ENCODE measurements around the gene FOXP1. TPM values are rescaled to one million over a fixed set of nuclear protein-coding genes. Genes with fewer than 3 reads are reported as not detected.

FOXP1 gene
- total RNA-seq, 1 donor from 2014 or later = 26.1 TPM

DNA sequence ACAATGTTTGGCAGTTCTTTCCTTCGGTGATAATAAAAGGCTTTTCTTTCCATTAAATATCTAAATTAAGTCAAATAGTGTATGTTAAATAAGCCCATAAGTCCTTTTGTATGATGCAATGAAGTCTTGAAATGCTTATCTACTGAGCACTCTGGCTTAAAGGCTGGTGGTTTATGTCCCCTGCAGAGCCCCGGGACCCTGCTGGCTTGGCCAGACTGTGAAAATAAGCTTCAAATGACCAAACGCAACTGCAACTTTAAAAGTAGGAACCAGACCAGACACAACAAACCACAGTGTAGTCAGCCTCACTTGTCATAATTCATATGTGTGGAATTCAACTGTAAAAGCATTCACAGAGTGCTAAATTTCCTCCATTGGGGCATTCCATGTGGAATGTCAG lies 72.5 kb downstream of the FOXP1 start:
- no peak for DNase-seq (ENCODE audit: low spot score)
- no peak for ATAC-seq

- peak; percentile 22 for ATAC-seq
- DNase-seq (ENCODE audit: low spot score) = no peak
Measured at GRCh38 chr3:71510510-71510909, 73.0 kb downstream of the FOXP1 start.

DNA sequence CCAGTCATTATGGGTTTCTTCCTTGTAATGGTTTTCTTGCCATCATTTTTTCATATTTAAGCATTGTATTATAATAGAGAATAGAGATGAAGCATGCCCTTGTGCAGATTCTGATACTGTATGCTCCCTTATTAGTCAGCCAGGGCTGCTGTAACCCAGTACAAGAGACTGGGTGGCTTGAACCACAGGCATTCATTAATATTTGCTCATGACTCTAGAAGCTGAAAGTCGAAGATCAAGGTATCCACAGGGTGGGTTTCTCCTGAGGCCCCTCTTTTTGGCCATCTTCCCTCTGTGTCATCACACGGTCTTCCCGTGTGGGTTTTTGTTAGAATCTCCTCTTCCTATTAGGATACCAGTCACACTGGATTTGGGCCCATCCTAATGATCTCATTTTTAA lies 74.5 kb downstream of the FOXP1 start:
- DNase-seq (ENCODE audit: low spot score) (no peak), ATAC-seq (no peak)

DNA sequence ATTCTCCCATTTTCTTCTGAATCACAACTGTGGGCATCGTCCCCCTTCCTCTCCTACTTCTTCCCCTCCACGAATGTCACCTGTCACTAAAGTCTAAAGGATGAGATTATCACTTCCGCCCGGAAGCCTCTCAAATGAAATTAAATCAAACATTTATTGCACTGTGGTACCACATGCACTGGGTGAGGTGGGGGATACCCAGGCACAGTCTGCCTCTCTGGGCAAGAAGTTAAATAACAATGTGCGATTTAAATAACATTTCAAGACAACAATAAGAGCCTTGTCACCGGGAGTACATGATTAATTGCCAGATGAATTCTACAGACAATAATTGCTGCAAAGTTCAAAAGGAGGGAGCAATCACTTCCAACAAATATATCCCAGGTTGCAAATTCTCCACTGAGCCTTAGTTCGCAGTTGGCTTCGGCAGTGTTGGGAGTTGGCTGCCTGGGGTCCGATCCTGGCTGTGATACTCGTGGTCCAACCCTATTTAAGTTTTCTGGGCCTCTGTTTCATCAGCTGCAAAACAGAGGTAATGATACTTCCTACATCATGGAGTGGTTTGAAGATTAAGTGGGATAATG lies 77.7 kb downstream of the FOXP1 start:
- ATAC-seq (no peak), DNase-seq (ENCODE audit: low spot score) (no peak)

DNA sequence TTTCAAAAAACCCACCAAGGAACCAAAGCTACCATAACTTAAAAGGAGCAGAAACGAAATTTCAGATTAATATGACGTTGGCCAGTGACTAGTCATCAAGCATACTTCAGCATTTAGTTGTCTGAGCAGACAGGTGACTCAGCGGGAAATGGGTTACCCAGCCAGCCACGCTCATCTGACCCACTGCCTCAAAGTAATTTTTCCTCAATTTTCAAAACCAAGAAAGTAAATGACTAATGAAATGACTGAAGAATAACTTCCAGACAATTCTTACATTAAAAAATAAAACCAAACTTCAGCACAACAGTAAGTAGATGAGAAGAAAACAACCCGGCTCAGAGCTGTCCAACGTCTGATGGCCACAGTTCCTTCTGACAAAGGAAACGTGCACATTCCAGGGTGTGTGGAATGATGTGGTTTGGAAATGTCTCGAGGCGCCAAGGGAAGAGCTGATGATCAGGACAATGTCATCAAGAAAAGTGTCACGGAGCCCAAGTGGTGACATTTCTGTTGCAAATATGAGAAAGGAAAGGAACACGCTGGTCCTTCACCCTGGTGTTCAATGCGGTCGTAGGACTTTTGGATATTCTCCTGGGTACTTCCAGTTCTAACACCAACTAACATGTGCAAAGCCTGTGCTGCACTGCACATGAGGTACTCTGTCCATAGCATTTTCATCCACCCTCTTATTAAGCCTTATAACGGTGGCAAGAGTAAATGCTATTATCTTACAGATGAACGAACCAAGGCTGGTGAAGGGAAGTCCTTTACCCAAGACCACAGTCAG lies 79.1 kb downstream of the FOXP1 start:
- ATAC-seq (peak; percentile 31), DNase-seq (ENCODE audit: low spot score) (no peak)

- DNase-seq (ENCODE audit: low spot score) = no peak
- peak; percentile 70 for ATAC-seq
Measured at GRCh38 chr3:71503525-71504249, 79.8 kb downstream of the FOXP1 start.

- DNase-seq (ENCODE audit: low spot score) = no peak
- ATAC-seq = no peak
Measured at GRCh38 chr3:71502066-71502625, 81.4 kb downstream of the FOXP1 start.

DNA sequence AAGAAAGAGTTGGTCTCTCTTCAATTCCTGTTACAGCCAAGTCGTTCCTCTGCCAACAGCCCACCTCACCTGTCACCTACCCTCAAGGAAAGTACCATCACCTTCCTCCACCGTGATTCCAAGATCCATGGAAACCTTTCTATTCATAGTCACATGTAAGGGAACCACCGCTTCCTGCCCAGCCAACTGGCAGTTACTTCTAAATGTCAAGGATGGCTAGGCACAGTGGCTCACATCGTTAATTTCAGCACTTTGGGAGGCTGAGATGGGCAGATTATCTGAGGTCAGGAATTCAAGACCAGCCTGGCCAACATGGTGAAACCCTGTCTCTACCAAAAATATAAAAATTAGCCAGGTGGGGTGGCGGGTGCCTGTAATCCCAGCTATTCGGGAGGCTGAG lies 82.8 kb downstream of the FOXP1 start:
- ATAC-seq (no peak), DNase-seq (ENCODE audit: low spot score) (no peak)

GRCh38 chr3:71499227-71499876 lies 84.2 kb downstream of the FOXP1 start:
- DNase-seq (ENCODE audit: low spot score) = no peak
- no peak for ATAC-seq

- ATAC-seq = no peak
- no peak for DNase-seq (ENCODE audit: low spot score)
Measured at GRCh38 chr3:71498543-71498942, 85.0 kb downstream of the FOXP1 start.

GRCh38 chr3:71497971-71498444 lies 85.5 kb downstream of the FOXP1 start:
- DNase-seq (ENCODE audit: low spot score) (no peak), ATAC-seq (peak; percentile 21)

DNA sequence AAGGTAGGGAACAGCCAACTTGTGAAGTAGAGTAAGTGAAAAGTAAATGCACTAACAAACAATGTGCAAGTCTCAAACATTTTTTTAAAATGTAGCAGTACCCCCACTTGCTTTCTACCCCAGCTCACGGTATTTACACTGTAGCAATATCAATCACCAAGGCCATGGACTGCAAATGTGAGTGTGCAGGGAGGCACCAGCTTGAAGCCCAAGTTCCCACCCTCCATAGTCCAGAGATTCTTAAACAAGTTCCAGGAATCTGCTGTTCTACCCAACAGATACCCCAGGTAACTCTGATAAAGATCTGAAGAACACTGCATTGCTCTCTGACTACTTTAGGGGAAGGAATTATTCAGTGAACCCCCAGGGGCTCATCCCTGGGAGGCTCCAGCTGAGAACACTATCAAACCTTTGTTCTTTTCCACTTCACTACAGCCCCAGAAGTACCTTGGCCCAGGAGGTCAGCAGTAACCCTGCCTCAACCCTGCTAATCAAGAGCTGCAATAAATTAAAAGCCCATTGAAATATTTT lies 86.1 kb downstream of the FOXP1 start:
- no peak for ATAC-seq
- DNase-seq (ENCODE audit: low spot score) = no peak

DNA sequence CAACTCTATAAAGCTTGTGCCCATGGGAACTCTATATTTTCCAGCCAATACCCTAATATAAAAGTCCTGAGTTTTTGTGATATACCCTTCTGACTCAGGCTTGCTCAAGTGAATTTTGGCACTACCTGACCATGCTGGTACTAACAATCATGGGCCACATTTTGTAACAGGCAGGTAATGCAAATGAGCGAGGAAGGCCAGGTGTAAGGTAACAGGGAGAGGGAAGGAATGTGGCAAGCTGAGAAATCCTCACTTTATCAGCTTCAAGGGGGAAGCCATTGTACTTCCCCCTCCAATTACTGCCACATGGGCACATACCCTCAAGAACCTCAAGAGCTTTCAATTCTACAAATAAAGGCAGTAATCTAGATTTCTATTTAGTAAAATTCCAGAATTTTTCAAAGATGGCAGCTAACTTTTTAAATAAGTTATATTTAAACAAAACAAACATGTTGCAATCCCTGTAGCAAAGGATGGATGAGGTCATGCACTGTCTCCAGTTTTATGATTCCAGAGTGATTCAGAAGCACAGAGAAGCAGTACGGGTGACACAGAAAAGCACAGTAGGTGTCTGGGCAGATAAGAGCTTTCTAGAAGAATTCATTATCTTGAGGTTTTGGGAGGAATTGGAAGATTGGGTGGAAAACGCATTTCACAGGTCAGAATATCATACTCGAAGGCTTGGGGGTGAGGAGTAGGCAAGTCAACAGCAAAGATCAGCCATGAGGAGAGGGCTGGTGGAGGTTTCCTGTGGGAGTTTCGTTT lies 87.6 kb downstream of the FOXP1 start:
- DNase-seq (ENCODE audit: low spot score) = no peak

GRCh38 chr3:71494212-71494611 lies 89.3 kb downstream of the FOXP1 start:
- ATAC-seq = no peak

More for the DNA sequence above, 87.6 kb downstream of the FOXP1 start:
- ATAC-seq = no peak

GRCh38 chr3:71492974-71493771 lies 90.4 kb downstream of the FOXP1 start:
- ATAC-seq (no peak), DNase-seq (ENCODE audit: low spot score) (no peak)

More at GRCh38 chr3:71494212-71494611, 89.3 kb downstream of the FOXP1 start:
- no peak for DNase-seq (ENCODE audit: low spot score)

DNA sequence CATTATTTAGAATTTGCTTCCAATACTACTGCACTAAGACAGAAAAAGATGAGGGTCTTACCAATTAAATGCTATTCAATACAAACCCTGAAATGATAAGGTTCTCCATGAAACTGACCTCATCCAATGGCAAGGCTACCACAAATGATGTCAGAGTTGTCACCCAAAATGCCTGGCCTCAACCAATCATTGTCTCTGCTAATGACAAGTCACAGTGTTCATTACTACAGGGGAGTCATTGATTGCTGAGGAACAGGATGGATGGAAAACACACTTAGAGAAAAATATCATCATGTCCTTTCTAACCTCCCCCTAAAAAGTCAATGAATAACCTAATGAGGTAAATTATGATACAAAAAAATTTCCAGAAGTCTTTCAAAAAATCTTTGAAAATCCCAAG lies 91.0 kb downstream of the FOXP1 start:
- no peak for ATAC-seq
- no peak for DNase-seq (ENCODE audit: low spot score)

DNA sequence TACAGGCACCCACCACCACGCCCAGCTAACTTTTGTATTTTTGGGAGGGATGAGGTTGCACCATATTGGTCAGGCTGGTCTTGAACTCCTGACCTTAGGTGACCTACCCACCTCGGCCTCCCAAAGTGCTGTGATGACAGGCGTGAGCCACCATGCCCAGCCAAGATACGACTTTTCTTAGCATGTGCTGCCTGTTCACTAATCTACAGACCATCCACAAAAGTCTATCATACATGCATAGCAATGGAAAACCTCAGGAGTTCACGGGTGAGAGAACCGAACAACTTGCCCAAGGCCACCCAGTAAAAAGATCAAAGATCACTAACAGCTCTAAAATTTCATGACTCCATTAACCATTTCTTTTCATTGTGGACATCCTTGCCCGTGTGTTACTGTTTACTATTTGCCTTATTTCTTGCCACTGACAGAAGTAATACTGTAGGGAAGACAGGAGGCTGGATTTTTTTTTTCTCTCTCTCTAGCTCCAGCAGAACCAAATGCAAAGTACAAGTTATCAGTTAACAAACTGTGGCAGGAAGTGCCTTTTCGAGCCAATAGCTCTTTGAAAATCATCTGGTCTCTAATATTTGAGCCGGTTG lies 92.3 kb downstream of the FOXP1 start:
- ATAC-seq = no peak
- DNase-seq (ENCODE audit: low spot score) = no peak

- ATAC-seq = no peak
- DNase-seq (ENCODE audit: low spot score) = no peak
Measured at GRCh38 chr3:71490692-71491091, 92.8 kb downstream of the FOXP1 start.

DNA sequence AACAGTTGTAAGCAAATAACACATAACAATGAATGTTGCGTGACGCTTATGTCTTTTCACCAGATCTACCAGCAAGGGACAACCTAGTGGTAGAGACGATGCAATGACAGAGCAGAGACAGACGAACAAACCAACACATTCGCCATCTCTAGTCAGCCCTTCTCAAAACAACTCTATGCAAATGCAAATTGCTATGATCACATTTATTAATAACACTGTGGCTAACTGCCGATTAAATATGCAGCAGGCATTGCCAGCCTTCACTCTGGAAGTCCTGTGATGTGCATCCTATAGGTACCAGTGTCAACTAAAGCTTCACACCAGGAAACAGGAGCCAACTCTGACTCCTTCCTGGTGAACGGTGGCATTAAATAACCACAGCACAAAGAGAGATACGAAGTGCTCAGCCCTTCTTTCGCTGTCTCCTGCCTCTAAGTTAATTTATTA lies 94.2 kb downstream of the FOXP1 start:
- no peak for DNase-seq (ENCODE audit: low spot score)
- no peak for ATAC-seq
